CD4-positive, alpha-beta T cell treated with Interleukin-10 for 1 hour (primary cell): ENCODE measurements around the gene CSNK2A3.
"Not testable (repeated sequence)": the region's sequence is repeated elsewhere in the genome, so short reads cannot be mapped to it uniquely, and the experiment has no call there.

Experiments used
- DNase-seq: peaks from one replicate; pipeline ENCODE4 v3.0.0-alpha.2; 2020

Gene CSNK2A3

GRCh38 chr11:11352878-11353277 is at the start of gene CSNK2A3:
CSNK2A3 (minus strand) TSS chr11:11353250; CDS start chr11:11353119, 131 bp downstream.
- DNase-seq: not testable (repeated sequence)

GRCh38 chr11:11401960-11402535 is 49.0 kb upstream of the CSNK2A3 start:
- no peak for DNase-seq

GRCh38 chr11:11400635-11401232 is 47.7 kb upstream of the CSNK2A3 start:
- no peak for DNase-seq

GRCh38 chr11:11400121-11400520 is 47.1 kb upstream of the CSNK2A3 start:
- DNase-seq: no peak

- no peak for DNase-seq
These were observed 44.7 kb upstream of the CSNK2A3 start for GRCh38 chr11:11397781-11398180.

GRCh38 chr11:11397036-11397415 is 44.0 kb upstream of the CSNK2A3 start:
- DNase-seq: no peak

- no peak for DNase-seq
These were observed 43.4 kb upstream of the CSNK2A3 start for GRCh38 chr11:11396301-11397035.

GRCh38 chr11:11395126-11395525 is 42.1 kb upstream of the CSNK2A3 start:
- DNase-seq: no peak

GRCh38 chr11:11394241-11394640 is 41.2 kb upstream of the CSNK2A3 start:
- DNase-seq: no peak

- no peak for DNase-seq
These were observed 38.9 kb upstream of the CSNK2A3 start for GRCh38 chr11:11391796-11392463.

- DNase-seq: no peak
These were observed 38.1 kb upstream of the CSNK2A3 start for GRCh38 chr11:11391169-11391568.

- DNase-seq: no peak
These were observed 37.2 kb upstream of the CSNK2A3 start for GRCh38 chr11:11390068-11390771.

GRCh38 chr11:11389238-11389637 is 36.2 kb upstream of the CSNK2A3 start:
- no peak for DNase-seq

- DNase-seq: no peak
These were observed 34.7 kb upstream of the CSNK2A3 start for GRCh38 chr11:11387622-11388305.

GRCh38 chr11:11387207-11387606 is 34.2 kb upstream of the CSNK2A3 start:
- DNase-seq: no peak

GRCh38 chr11:11384829-11385228 is 31.8 kb upstream of the CSNK2A3 start:
- DNase-seq: no peak

- DNase-seq: no peak
These were observed 30.9 kb upstream of the CSNK2A3 start for GRCh38 chr11:11383995-11384394.

- no peak for DNase-seq
These were observed 29.9 kb upstream of the CSNK2A3 start for GRCh38 chr11:11382858-11383532.

- no peak for DNase-seq
These were observed 28.5 kb upstream of the CSNK2A3 start for GRCh38 chr11:11381471-11382105.

GRCh38 chr11:11380883-11381282 is 27.8 kb upstream of the CSNK2A3 start:
- no peak for DNase-seq

- no peak for DNase-seq
These were observed 27.3 kb upstream of the CSNK2A3 start for GRCh38 chr11:11380340-11380739.
